ENCODE data around the gene SLF2.

DNA sequence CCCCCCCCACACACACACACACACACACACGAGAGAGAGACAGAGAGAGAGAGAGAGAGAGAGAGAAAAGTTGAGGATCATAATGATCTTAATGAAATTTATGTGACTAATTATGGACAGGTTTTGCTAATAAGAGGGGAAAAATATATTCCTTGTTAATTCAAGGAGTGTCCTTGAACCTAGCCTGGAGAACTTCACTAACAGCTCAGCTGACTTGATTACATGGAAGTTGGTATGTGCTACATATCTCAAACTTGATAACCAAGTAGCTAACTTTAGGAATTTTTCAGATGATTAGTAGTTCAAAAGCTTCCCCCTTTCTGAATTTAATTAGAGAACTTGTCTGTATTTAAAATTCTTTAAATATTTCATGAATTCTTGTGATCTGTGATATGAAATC lies 15.3 kb downstream of the SLF2 start:
- TF ChIP-seq MXD3 (CRISPR knock-in tag; IDR thresholded peaks at IDR 0.05) = no peak
- no peak for TF ChIP-seq ZNF557 (CRISPR knock-in tag; IDR thresholded peaks at IDR 0.05)
- no peak for TF ChIP-seq PATZ1 (CRISPR knock-in tag; IDR thresholded peaks at IDR 0.05)

Measured in HepG2 (cell line).